HEK293T (cell line): ENCODE results near the gene EXOSC1.

Source experiments
- BHLHE40 ChIP-seq: fragments of 450-650 bp; IDR thresholded peaks from 2 replicates; pipeline ENCODE4 v1.6.1; 2016; ENCODE audit warnings: mild to moderate bottlenecking, moderate library complexity, borderline replicate concordance
- FOXA1 ChIP-seq: fragments of 450-650 bp; IDR thresholded peaks from 2 replicates; pipeline ENCODE4 v1.6.1; 2016; ENCODE audit warnings: mild to moderate bottlenecking
- FOXK2 ChIP-seq: fragments of 450-650 bp; IDR thresholded peaks from 2 replicates; pipeline ENCODE4 v1.6.1; 2016; ENCODE audit warnings: mild to moderate bottlenecking
- FOXM1 ChIP-seq: fragments of 450-650 bp; IDR thresholded peaks from 2 replicates; pipeline ENCODE4 v1.6.1; 2017; ENCODE audit warnings: mild to moderate bottlenecking, borderline replicate concordance
- HDGF ChIP-seq: fragments of 450-650 bp; IDR thresholded peaks from 2 replicates; pipeline ENCODE4 v1.6.1; 2017; ENCODE audit warnings: antibody characterized with exemption, borderline replicate concordance
- SUZ12 ChIP-seq: fragments of 450-650 bp; IDR thresholded peaks from 2 replicates; pipeline ENCODE4 v1.6.1; 2016; ENCODE audit warnings: mild to moderate bottlenecking

DNA sequence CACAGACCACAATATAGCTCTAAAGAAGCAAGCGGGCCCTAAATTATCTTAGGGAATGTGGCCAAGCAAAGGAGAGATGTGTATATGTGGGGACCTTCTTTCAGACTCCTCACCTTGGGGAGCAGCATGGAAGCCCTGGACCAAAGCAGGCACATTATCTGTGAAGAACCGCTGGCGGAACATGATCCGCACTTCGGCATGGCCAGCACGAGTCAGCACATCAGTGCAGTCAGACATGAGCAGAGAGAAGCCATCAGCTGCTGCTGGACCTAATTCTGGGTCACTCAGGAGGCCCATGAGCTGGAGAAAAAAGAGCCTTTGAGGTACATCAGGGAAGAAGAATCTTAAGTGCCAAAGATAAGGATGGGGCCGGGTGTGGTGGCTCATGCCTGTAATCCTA lies 14.1 kb upstream of the EXOSC1 start:
- TF ChIP-seq SUZ12 (no peak), FOXK2 (no peak), FOXM1 (no peak), BHLHE40 (no peak), HDGF (no peak), FOXA1 (no peak)
